Adrenal gland (tissue), 12 donors: ENCODE measurements around the gene FYTTD1. TPM values are rescaled to one million over a fixed set of nuclear protein-coding genes. Genes with fewer than 3 reads are reported as not detected.
A peak's percentile ranks its signal among the peaks of the same experiment; 100 is the strongest.

Experiments
- DNase-seq, 7 donors: peaks; one replicate each; pipeline ENCODE4 v3.0.0-alpha.2; 2019 to 2020
- H3K27ac ChIP-seq, 5 donors: fragments of 200-600 bp; sonication (generic) in 4 of 5; 1 replicate in 3 of 5; 2 replicates in 2 of 5; pipeline versions ENCODE4 v1.5.1 to v1.8.0; 2016 to 2020; ENCODE audit warnings: mild to moderate bottlenecking in 1 of 5
- H3K27me3 ChIP-seq: fragments of 200-600 bp; 2 replicates; pipeline ENCODE4 v1.8.0; 2021
- H3K36me3 ChIP-seq, 2 donors: fragments of 200-600 bp; replicated peaks in 1 of 2; 1 replicate in 1 of 2; 2 replicates in 1 of 2; pipeline versions ENCODE4 v1.5.1 to v1.8.0; 2018 to 2022
- H3K4me1 ChIP-seq, 2 donors: fragments of 200-600 bp; replicated peaks in 1 of 2; 1 replicate in 1 of 2; 2 replicates in 1 of 2; pipeline versions ENCODE4 v1.5.1 to v1.8.0; 2018 to 2021
- H3K4me3 ChIP-seq, 4 donors: fragments of 200-600 bp; sonication (generic) in 3 of 4; one replicate each; pipeline ENCODE4 v1.5.1; 2016 to 2018
- H3K9me3 ChIP-seq, 3 donors: fragments of 200-600 bp; sonication (generic) in 1 of 3; replicated peaks in 1 of 3; 1 replicate in 2 of 3; 2 replicates in 1 of 3; pipeline versions ENCODE4 v1.5.1 to v1.8.0; 2016 to 2021
- CTCF ChIP-seq, 6 experiments: fragments of 450-650 bp in 4 of 6; fragments of 200-600 bp in 2 of 6; sonication (generic) in 1 of 6; IDR thresholded peaks; 1 replicate in 5 of 6; 2 replicates in 1 of 6; pipeline versions ENCODE4 v1.5.1 to v1.8.0; 2016 to 2021; ENCODE audit warnings: antibody characterized with exemption in 6 of 6, mild to moderate bottlenecking in 2 of 6, moderate library complexity in 1 of 6
- POLR2A ChIP-seq, 2 donors: fragments of 450-650 bp; IDR thresholded peaks; one replicate each; pipeline ENCODE4 v1.6.1; 2017; ENCODE audit warnings: antibody characterized with exemption in 2 of 2, mild to moderate bottlenecking in 2 of 2, moderate library complexity in 1 of 2
- WGBS, 4 donors: extraction: QIAGEN DNeasy Blood & Tissue Kit in 2 of 4; methylation state at CpG; one replicate each; pipeline versions ENCODE4 v1.1.5 to v1.1.7; 2013 to 2017; 5-methylcytosine and 5-hydroxymethylcytosine counted together
- intact Hi-C, 2 donors: fragments of 100-400 bp; cut with DNase I; formaldehyde crosslinking; loops; one replicate each; pipeline versions ENCODE4 v1.14.1 to v1.15.0; 2022 to 2023
- polyA plus RNA-seq, 3 donors: library from polyadenylated mRNA; stranded (reverse); fragments of 200-250 nt in 2 of 3; fragments of 350-450 nt in 1 of 3; fragmentation: Illumina TruSeq in 1 of 3; extraction: RNeasy Lipid Tissue Mini Kit (QIAGEN cat#74804) in 1 of 3; gene quantifications; one replicate each; pipeline ENCODE4 v1.2.3, GENCODE V29; 2013 to 2014
- total RNA-seq, 9 donors: library from RNA; depleted of rRNA in 4 of 9; stranded (reverse); fragments of >200 nt in 4 of 9; fragments of 120-200 nt in 1 of 9; fragmentation: NEBNext Ultra II Directional in 1 of 9; extraction: Animal tissue kit (Norgen Biotek cat#: 25700) in 1 of 9; gene quantifications; one replicate each; pipeline versions ENCODE4 v1.1.0 to v1.2.4, GENCODE V29; 2013 to 2023
- donor health status: healthy with polysubstance abuse.
- donor health status: Bipolar disorder and iron deficiency.
- donor health status: DM: yes; HTN: yes; CAD: no.
- donor health status: DM: no; HTN: no; CAD: no.
- donor health status: DM: no; HTN: no; CAD: no.
- donor health status: DM: yes; HTN: yes; CAD: no.

Gene FYTTD1
- total and polyA plus RNA-seq, 12 donors, result 10.1 to 70.4 (median 45.6) TPM

DNA sequence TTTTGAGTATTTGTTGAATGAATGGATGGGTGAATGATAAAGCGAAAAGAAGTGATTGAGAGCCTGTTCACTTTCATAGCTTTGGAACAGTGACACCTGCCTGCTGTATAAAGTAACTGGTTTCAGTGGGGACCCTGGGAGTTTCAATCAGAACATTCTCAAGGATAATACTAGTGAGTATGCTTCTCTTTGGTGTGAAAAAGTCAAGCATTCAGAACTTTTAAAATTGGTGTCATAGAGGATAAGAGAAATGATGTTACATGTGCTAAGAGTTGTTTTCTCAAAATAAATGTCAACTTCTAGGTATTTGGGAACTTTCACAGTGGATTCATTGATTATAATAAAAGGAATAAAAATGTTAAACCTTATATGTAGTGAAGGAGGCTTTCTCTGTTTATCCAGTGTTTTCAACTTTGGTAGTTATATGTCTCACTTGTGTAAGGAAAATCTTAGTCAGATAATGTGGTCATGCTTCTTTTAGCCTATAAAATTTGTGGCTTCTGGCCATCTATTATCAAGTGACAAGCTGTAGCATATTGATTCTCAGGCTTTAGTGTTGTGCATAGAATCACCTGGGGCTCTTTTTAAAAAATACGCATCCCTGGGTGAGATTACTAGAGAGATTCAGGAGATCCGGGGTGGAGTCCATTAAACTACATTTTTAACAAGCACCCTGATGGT is 53.2 kb downstream of the FYTTD1 start:
- Histone ChIP-seq H3K36me3 (no peaks in the 10 kb centered on the region), H3K9me3 (no peaks in the 10 kb centered on the region), H3K27me3 (no peaks in the 10 kb centered on the region), H3K4me3 (no peak overlapping the region), H3K27ac (no peak overlapping the region), H3K4me1 (peaks cover 3 to 28% of the 10 kb centered on the region in 2 donors)
- intact Hi-C loops, result no loop called here
- TF ChIP-seq CTCF (IDR thresholded peaks at IDR 0.05) (peak in 1 of 6 experiments; percentile 17), POLR2A (IDR thresholded peaks at IDR 0.05) (no peak)
- no peak for DNase-seq
- WGBS, 4 donors, result 90 to 96% (median 92%) methylated on average over 2 to 3 of the region's 3 CpGs

- no peak for TF ChIP-seq POLR2A (IDR thresholded peaks at IDR 0.05)
- Histone ChIP-seq H3K36me3 (no peaks in the 10 kb centered on the region), H3K27me3 (no peaks in the 10 kb centered on the region), H3K9me3 (no peaks in the 10 kb centered on the region), H3K27ac (no peak overlapping the region), H3K4me3 (no peak overlapping the region), H3K4me1 (peaks cover 5 to 34% of the 10 kb centered on the region in 2 donors)
- 83 to 89% (median 87%) methylated on average over 4 of the region's 4 CpGs for WGBS, 4 donors
- no peak for DNase-seq
- intact Hi-C loops, result no loop called here
Measured at GRCh38 chr3:197804511-197804910, 54.8 kb downstream of the FYTTD1 start.

DNA sequence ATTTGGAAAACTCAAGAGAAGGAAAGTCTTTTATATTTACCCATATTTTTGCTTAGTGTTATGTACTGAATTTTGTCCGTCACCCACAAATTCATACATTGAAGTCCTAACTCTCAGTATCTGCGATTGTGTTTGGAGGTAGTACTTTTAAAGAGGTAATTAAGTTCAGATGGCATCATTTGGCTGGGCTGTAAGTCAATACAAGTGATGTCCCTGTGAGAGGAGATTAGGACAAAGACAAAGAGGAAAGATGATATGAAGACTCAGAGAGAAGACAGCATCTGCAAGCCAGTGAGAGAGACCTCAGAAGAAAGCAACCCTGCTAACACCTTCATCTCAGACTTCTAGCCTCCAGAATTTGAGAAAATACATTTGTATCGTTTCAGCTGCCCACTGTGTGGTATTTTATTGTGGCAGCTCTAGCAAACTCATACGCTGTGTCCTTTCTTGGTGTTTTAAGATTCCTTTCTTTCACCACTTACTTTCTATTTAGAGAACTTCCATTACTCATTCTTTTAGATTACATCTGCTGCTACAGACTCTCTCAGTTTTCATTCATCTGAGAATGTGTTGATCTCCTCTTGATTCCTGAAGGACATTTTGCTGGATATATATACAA is 58.4 kb downstream of the FYTTD1 start:
- H3K27ac ChIP-seq, result peak overlapping the region in 1 of 5 donors; percentile 37
- 78 to 90% (median 85%) methylated on average over 4 of the region's 4 CpGs for WGBS, 4 donors

GRCh38 chr3:197809356-197810020 is 59.8 kb downstream of the FYTTD1 start:
- no peaks in the 10 kb centered on the region for H3K27me3 ChIP-seq
- no peak for DNase-seq
- 44 to 47% (median 45%) methylated on average over 2 of the region's 2 CpGs for WGBS, 4 donors
- TF ChIP-seq CTCF (IDR thresholded peaks at IDR 0.05) (no peak), POLR2A (IDR thresholded peaks at IDR 0.05) (no peak)
- no peaks in the 10 kb centered on the region for H3K9me3 ChIP-seq
- intact Hi-C loops, result no loop called here
- no peaks in the 10 kb centered on the region for H3K36me3 ChIP-seq
- H3K27ac ChIP-seq, result peak overlapping the region in 3 of 5 donors; percentile 17 to 60 (median 57)
- peaks cover 10 to 27% of the 10 kb centered on the region in 2 donors for H3K4me1 ChIP-seq
- no peak overlapping the region for H3K4me3 ChIP-seq

More for the DNA sequence above, 58.4 kb downstream of the FYTTD1 start:
- Histone ChIP-seq H3K4me3 (no peak overlapping the region), H3K4me1 (peaks cover 10 to 28% of the 10 kb centered on the region in 2 donors), H3K36me3 (no peaks in the 10 kb centered on the region), H3K27me3 (no peaks in the 10 kb centered on the region), H3K9me3 (no peaks in the 10 kb centered on the region)
- intact Hi-C loops, result no loop called here
- no peak for TF ChIP-seq CTCF (IDR thresholded peaks at IDR 0.05)
- no peak for TF ChIP-seq POLR2A (IDR thresholded peaks at IDR 0.05)
- no peak for DNase-seq
